GM21737 (cell line): ENCODE measurements around the gene CST7.
"Not testable (repeated sequence)": the region's sequence is repeated elsewhere in the genome, so short reads cannot be mapped to it uniquely, and the experiment has no call there.

ENCODE experiments used
- ATAC-seq: cut with Tn5 transposase; IDR thresholded peaks from one replicate; pipeline ENCODE4 v1.9.1; 2021; ENCODE audit warnings: mild to moderate bottlenecking, moderate library complexity; ENCODE audit not compliant: unreplicated experiment

CST7 gene

GRCh38 chr20:24948939-24949679 is at the start of gene CST7:
Gene CST7 (plus strand): TSS chr20:24949269. CDS start chr20:24949506, 237 bp downstream.
- ATAC-seq, result no peak

DNA sequence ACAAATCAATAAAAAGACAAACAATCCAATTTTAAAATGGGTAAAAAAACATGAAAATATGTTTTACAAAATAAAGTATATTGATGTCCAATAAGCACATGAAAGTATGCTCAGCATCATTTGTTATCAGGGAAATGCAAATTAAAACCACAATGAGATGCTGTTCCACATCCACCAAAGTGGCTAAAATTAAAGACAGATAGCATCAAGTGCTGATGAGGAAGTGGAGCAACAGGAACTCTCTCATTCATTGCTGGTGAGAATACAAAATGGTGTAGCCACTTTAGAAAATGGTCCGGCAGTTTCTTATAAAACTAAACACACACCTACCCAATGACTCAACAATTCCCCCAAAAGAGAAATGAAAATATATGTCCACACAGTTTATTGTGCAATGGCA is 42.3 kb upstream of the CST7 start:
- no peak for ATAC-seq

- no peak for ATAC-seq
These were observed 40.4 kb upstream of the CST7 start for GRCh38 chr20:24908642-24909041.

DNA sequence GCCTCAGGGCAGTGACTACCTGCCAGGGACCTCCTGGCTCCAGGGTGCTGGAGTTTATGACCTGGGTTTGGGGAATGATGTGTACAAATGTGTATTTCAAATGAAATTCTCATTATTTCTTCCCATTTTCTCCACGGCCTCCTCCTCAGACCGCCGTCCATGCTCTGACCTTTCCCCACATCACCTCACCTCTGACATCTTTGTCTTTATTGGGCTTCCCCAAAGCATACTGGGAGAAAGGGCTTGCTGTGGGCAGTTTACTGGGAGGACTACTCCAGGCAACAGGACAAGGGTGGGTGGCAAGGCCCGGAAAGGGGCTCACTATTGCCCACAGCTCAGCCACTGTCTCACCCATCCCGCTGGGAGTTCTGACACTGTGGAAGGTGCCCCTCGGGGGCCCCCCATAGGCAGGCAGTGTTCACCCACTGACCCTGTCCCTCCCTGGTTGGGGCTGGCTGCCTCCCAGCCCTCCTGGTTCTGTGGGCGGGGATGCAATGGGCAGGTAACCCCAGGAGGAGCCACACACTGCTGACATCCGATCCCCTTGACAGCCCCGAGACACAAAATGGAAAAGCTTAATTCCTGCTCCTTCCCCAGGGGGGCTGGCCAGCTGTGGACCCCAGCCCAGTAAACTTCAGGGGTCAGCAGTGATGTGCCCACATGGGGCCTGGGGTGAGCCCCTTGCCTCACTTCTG is 39.8 kb upstream of the CST7 start:
- no peak for ATAC-seq

GRCh38 chr20:24909861-24910260 is 39.2 kb upstream of the CST7 start:
- ATAC-seq, result no peak

DNA sequence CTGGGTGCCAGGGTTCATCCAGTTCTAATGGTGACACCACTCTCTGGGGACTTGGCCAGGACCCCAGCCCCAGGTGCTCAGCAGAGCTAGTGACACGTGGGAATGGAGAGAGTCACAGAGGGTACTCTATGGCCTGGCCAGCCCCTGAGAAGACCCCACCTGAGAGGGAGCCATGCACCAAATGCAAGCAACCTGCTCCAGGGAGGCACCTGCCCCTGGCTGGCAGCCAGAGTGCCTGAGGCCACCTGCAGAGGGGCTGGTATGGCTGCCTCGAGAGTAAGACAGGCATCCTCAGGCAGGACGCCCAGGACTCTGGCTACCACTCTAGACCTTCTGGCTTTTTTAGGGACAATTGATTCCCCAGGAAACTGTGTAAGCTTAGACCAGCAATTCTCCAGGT is 38.6 kb upstream of the CST7 start:
- no peak for ATAC-seq

GRCh38 chr20:24911461-24911860 is 37.6 kb upstream of the CST7 start:
- ATAC-seq, result no peak

DNA sequence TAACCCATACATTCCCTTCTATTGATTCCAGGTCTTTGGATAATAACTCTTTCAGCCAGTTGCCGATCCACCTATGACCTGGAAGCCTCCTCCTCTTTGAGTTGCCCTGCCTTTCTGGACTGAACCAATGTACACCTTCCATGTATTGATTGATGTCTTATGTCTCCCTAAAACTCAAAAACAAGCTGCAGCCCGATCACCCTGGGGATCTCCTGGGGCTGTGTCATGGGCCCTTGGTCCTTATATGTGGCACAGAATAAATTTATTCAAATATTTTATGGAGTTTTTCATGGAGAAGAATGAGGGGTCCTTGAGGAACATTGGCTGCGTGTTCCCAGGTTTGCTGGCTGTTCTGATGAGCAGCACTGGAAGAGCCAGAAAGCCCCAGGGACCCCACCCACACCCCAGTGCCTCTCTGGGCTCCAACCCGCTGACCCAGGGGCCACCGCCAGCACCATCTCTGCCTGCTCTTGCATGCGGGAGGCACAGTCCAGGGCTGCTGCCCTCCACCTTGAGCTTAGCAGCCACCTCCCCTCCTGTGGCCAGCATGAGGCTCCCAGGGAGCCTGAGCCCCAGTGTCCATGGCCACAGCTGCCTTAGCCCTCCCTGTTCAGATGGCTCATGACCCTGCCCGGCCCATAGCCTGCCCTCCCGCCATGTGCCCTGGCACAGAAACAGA is 36.5 kb upstream of the CST7 start:
- ATAC-seq, result no peak

DNA sequence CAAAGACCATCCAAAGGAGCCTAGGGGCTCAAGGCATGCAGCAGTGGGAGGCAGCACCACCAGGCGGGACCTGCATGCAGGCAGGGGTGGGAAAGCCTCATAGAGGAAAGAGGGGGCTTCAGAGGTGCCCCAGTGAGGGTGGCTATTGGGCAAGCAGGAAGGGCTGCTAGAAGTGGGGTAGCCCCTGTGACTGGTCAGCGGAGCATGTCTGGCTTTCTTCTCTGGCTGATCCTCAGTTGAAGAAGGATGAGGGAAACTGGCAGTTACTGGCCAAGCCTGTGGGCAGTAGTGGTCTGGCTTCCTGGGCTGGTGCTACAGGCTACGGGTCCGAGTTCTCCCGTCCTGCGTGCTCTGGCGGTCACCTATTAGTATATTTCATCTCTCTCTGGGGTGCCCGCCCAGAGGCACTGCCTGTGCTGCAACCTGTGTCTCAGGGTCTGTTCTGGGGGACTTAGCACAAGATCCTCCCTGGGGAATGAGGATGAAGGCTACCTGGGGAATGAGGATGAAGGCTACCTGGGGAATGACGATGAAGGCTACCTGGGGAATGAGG is 35.9 kb upstream of the CST7 start:
- ATAC-seq, result no peak

- no peak for ATAC-seq
These were observed 34.5 kb upstream of the CST7 start for GRCh38 chr20:24914388-24915241.

GRCh38 chr20:24915440-24915839 is 33.6 kb upstream of the CST7 start:
- ATAC-seq, result no peak

GRCh38 chr20:24915892-24916291 is 33.2 kb upstream of the CST7 start:
- no peak for ATAC-seq

GRCh38 chr20:24916412-24916811 is 32.7 kb upstream of the CST7 start:
- no peak for ATAC-seq

DNA sequence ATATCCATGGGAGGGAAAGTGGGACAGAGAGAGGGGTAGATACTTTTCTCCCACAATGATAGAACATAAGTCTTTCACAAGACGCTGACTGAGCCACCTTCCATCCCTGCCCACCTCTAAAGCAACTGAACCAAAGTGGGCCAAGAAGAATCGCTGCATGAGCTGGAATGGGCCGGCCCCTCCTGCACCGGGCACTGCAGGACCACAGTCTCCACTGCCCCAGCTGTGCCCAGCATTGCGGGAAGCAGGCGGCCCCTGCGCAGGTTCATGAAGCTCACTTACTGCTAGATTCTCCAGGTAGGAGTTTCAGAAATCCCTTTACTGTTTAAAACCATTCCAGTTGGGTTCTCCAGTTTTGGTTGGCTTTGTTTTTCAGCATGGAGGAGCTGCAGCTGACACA is 32.0 kb upstream of the CST7 start:
- ATAC-seq, result no peak

- no peak for ATAC-seq
These were observed 31.1 kb upstream of the CST7 start for GRCh38 chr20:24917797-24918578.

- ATAC-seq, result no peak
These were observed 30.2 kb upstream of the CST7 start for GRCh38 chr20:24918579-24919566.

- not testable (repeated sequence) for ATAC-seq
These were observed 29.4 kb upstream of the CST7 start for GRCh38 chr20:24919665-24920064.

DNA sequence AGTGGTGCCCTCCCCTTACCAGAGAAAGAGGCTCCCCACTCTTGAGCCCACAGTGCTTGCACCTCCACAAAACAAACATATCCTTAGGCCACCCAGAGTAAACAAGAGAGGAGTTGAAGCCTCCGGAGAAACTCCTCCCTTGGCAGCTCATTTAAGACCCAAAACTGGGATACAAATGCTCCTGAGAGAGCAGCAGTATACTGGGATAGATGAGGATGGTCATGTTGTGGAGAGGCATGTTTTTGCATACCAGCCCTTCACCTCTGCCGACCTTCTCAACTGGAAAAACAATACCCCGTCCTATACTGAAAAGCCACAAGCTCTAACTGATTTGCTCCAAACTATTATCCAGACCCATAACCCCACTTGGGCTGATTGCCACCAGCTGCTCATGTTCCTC is 28.4 kb upstream of the CST7 start:
- ATAC-seq, result not testable (repeated sequence)

DNA sequence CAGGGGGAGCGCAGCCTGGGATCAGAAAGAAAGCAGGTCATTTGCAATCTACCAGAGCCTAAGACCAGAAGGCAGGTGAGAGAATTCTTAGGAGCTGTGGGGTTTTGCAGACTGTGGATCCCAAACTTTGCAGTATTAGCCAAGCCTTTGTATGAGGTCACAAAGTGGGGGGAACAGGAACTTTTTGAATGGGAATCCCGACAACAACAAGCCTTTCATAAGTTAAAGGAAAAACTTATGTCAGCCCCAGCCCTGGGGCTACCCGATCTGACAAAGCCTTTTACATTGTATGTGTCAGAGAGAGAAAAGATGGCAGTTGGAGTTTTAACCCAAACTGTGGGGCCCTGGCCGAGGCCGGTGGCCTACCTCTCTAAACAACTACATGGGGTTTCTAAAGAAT is 19.8 kb upstream of the CST7 start:
- not testable (repeated sequence) for ATAC-seq
